Measurements from ENCODE around the gene U2SURP.

DNA sequence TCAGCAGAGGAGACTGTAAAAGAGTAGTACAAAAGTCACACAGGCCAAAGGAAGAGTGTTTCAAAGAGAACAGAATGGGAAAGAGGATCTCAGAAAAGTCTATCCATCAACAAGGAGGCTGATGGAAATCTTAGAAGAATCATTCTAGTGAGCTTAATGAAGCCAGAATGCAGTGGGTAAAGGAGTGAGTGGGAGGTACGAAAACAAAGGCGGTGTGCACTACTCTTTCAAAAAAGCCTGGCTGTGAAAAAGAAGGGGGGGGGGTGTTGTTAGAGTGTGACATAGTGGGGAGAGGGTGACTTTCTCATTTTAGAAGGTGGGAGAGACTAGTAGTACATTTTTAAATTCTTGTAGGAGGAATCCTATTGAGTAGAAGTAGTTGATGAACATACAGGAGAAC lies 49.6 kb upstream of the U2SURP start:
- TF ChIP-seq EZH2 (IDR thresholded peaks at IDR 0.05) = no peak
- TF ChIP-seq CTCF (IDR thresholded peaks at IDR 0.05) = no peak
